Islet of Langerhans (tissue), 1 donor: ENCODE measurements around the gene LSP1.

Experiments
- FAIRE-seq: peaks from one replicate; lab custom pipeline; 2011; peaks lifted over from hg19 to GRCh38; lab: Jason Lieb, UNC

Gene LSP1

DNA sequence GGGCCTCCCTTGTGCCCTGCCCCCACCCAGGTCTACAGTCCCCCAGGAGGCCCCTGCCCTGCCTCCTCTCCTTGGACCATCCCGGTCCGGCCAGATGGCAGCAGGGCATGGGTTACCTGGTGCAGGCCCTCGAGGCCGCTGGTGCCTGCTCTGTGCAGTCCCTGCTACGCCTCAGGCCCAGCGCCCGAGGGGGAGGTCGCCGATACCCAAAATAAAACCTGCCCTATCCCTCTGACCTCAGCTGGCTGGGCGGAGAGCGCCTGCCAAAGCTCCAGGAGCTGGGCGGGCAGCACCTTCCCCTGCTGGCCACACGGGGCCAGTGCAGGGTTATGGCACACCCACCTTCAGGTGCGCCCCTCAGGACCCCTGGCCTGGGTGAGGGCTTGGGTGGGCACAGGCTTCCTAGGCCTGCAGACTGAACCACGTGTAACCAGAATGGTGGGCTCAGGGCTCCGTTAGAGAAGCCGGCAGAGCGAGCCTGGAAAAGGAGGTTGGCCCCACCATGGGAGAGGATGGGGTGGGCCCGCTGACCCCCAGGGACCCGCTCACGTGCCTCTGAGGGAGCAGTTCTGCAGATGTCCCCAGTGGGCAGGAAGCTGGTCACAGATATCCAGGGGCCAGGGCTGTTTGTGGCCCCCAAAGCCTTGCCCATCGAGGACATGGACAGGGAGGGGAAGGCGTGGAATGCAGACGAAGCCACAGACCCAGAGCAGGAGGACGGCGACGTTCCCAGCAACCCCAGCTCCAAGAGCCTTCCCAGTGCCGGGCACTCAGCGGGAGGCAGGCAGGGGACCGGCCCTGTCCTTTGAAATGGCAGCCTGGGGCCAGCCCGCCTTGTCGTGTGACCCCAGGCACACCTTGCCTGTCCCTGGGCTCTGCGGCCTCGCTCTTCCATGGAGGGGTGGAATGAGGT is 64.9 kb downstream of the LSP1 start:
- FAIRE-seq, result no peak

DNA sequence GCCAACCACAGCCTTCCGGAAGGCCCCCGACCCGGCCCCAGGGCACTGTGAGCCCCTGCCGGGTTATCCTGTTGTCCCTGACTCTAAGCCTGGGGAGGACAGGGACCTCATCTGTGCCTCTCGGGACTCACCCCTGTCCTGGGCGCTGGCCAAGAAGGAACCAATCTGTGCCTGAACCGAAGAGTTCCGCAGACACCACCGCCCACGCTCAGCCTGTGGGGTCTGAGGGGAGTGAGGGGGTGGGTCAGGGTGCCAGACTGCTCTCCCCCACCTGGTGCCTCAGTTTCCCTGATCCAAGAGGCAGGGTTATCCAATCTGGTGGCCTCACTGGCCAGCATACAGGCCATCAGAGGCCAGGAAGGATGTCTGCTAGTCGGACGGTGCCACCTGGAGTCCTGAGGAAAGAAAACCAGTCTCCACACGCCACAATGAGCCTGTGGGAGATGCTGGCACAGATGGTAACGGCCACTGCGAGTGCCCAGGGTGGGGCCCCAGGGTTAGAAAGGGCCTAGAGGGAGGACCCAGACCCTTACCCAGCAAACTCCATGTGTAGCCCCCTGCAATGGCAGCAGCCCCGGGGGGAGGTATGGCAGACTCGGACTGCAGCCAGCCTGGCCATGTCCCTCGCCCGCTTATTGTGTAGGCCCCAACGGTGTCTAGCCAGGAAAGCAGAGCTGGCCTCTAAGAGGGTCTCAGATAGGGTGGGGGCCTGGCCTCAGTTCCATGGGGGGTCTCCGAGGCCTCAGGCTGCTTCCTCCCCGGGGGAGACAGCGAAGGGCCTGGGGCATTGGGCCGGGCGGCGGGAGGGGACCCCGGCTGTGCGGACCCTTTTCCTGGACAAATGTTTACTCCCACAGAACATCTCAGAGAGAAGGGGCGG is 65.8 kb downstream of the LSP1 start:
- FAIRE-seq, result no peak

DNA sequence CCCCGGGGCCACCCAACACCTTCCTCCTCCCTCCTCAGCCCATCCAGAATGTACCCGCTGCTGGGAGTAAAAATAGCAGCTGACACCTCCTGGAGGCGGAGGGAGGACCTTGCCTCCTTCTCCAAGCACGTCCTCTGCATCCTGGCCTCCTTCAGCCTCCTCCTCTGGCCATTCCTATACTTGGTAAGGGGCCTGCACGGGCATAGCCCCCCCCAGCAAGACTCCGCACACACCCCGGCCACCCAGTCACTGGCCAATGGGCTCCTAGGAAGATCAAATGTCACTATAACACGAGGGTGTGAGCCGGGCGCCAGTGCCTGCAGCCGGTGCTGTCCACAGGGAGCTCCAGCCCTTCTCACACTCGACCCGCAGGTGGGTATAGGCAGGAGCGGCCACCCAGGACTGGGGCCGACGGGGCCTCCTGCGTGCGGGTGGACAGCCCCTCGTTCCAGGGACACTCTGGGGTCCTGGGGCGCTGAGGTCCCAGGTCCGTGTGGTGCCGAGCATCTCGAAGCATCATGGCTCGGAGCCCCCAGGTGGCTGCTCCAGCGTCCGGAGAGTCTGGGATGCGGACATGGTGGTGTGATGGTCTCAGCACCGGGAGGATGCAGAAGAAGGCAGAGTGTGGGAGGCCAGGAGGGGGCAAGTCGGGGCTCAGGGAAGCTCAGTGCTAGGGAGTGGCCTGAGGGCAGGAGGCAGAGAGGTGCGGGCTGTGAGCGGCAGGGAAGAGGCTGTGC is 66.7 kb downstream of the LSP1 start, which contains the start of gene TNNT3:
Gene TNNT3, plus strand, starts transcription at position 313 of the 737 bp plus-strand sequence. CDS start 3,172 bp downstream, outside the sequence.
- FAIRE-seq, result no peak

DNA sequence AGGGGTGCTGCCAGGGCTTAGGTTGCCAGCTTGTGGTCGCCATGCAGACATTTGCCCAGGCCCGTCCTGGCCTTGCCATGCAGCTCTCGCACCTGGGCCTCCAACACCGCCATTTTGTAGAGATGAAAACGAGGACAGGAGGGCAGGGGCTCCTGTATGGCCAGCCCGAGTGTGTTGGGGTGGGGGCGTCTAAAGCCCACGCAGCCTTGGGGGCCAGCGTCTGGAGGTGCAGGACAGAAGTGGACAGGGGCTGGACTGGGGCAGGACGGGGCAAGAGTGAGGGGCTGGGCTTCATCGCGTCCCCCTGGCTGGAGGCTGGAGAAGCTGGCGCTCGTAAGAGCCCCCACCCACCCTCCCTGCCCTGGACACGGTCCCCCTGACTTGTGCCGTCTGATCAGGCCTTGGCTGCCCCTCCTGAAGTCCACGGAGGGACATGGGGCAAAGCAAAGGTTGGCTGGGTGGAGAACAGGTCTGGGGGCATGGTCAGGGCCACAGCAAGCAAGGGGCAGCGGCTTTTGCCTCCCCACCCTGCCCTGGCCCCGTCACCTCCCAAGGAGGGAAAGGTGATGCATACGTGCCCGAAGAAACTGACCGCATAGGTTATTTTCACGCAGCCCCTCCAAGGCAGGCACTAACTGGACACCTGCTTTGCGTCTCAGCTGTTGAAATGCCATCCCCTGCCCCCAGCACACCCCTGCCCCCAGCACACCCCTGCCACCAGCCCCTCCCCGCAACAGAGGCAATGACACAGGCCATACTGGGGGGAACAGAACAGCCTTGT is 67.4 kb downstream of the LSP1 start:
- no peak for FAIRE-seq

DNA sequence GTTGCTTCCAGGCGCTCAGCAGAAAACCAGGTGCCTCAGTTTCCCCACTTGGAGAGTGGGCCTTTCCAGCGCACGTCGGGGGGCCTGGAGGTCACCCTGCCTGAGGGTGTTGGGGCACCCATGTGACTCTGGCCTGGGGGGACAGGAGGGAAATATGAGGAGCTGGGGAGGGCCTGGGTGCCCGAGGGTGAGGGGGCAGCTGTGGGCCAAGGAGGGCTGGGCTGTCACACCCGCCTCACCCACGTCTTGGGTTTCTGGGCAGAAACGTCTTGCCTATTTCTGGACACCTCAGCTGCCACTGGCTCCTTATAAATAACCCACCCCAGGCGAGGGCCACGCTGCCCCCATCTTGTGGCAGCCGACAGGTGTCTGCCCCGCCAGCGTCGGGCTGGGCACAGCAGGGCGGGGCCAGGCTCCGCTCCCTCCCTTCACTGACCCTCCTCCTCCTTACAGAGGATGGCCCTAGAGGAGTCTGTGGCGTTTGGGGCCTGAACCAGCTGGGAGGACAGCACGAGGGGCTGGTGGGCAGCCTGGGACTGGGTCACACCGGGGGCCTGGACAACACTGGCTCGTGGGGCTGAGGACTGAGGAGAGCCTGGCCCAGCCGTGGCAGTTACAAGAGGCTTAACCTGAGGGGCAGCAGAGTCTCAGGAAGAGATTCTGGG is 68.2 kb downstream of the LSP1 start:
- FAIRE-seq, result no peak

DNA sequence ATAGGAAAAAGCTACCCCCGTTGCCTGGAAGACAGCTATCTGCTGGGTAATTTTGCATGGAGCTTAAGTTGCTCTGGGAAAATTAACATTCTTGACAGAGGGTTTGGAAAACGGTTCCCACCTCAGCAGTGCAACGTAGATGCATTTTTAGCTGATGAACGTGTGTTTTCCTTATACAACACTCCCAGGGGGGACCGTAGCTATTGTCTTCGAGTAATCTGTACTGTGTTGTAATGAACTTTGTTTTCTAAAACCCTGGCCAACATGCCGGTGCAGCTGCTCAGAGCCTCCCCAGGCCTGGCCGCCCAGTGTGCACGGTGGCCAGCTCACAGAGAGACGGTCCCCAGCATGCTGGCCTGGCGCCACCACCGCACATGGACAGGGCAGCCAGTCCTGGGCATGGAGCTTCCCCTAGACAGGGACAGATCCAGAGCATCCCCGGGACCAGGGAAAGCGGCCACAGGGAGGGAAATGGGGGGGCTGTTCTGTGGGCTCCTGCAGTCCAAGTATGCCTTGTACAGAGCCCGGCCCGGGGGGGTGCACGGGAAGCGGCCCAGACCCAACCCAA is 68.8 kb downstream of the LSP1 start:
- FAIRE-seq, result no peak

DNA sequence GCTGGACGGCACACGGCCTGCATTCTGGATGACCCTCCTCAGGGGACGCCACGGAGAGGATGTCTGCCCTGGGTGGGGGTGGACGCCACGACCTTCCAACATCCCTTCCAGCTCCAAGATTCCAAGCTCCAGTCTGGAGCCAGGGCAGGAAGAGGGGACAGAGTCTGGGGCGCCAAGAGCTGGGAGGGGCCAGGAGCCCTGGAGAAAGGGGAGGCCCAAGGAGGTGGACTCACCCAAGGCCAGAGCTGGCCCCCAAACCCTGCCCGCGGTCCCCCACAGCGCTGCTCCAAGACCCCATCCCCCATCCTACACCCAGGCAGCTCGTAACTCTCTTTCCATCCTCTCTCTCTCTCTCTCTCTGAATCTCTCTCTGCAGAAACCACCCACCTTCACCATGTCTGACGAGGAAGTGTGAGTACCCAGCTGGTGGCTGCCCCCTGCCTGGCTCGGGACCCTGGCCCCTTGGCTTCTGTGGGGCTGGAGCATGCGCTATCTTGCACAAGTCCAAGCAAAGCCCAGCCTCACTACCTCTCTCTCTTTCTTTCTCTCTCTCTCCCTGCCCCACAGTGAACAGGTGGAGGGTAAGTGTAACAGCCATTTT is 69.7 kb downstream of the LSP1 start:
- no peak for FAIRE-seq

DNA sequence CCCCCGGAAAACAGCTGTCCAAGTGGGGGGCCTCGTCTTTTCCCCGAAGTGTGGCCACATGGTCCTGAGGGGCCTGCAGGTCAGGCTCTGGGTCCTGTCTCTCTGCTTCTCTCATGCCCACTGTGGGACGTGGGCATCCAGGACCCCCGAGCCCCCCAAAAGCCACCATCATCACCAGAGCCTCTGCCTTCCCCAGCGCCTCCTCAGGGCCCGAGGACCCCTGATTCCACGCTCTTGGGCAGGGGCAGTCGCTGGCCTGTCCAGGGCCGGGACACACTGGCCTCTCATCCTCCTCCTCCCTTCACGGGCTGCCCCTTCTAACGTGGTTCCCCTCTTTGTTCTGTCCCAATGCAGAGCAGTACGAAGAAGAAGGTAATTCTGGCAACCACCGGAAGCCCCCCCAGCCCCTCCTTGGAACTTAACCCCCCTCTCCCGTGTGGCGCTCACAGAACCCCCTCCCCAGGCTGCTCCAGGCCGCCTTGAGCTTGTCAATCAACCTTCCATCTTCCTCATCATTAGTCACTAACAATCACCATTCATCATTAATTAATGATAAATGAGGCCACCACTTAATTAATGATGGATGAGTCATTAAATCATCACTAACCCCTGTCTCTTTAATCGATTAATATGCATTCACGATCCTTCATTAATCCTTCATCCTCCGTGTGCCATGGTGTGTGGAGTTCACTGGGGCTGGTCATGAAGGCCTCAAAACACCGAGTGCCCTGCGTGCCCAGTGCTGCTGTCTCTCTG is 70.5 kb downstream of the LSP1 start:
- no peak for FAIRE-seq

DNA sequence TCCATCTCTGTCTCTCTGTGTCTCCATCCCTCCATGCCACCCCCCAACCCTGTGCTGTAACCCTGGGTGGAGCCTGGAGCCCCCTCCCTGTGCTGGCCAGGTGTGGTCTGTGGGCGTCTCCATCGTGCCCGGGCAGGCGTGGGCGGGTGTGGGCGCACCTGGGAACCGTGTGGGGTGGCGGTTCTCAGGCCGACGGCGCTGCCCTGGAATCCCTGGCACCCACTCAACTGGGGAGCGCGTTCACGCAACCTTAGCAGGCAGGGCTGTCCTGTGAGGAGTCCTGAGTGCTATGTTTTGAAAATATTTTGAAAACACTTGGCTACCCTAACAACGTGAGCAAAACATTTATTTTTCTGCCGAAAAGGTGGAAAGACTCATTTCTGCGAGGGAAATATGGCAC is 71.3 kb downstream of the LSP1 start:
- FAIRE-seq, result no peak

DNA sequence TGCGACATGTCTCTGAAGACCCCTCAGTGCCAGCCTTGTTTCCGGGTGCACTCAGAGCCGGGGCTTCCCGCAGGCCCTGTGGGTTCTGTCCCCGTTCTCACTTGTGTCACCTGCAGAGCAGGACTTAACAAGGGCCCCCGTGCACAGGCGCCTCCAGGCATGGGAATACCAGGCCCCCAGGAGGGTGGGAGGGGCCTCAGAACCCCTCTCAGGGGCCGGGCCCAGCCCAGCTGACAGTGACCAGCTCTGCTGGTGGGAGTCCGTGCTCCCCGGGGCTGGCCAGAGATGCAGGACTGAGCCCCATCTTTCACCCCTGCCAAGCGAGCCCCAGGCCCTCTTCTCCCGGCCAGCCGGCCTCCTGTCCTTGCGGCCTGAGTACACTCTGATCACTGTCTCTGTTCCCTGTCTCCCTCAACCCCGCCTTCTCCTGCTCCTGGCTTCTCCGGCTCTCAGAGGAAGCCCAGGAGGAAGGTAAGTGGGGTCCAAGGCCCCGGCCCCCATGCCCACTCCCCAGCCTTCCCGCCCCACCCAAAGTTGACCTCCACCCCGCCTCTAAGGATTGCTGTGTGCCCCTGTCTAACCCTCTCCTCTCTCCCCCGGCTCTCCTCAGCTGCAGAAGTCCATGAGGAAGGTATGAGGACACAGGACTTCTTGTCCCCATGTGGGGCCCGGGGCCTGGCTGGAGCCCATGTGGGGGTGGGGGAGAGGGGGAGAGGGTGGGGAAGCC is 71.9 kb downstream of the LSP1 start:
- FAIRE-seq, result no peak

DNA sequence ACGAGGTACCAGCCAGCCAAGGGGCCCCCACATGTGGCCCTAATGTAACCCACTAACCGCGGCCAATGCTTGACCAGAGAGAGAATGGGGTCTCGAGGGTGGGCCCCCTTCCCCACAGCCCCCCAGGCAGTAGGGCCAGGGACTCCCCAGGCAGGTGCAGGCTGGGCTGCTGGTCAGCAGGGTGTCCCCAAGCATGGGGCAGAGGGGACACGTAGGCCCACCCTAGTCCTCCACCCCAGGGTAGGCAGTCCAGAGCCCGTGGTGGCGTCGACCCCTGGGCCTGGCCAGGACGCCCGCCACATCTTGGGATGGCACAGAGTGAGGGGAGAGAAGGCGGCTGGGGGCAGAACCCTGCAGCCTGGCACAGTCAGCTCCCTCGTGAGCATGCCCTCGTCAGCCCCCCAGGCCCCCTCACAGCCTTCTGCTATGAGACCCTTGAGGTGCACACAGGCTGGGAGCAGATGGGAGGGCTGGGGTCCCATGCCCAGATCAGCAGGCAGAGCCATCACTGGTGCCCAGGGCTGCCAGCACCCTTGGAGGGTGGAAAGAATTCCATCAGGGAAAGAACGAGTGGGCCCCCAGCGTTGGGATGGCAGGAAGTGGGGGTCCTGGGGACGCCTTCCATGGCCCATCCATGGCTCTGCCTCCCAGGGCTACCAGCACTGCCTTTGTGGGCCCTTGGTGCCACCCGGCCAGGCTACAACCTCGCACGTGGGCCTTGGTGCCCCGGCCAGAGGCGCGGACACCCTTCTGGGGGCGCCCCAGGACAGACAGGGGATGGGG is 72.7 kb downstream of the LSP1 start:
- FAIRE-seq, result no peak

DNA sequence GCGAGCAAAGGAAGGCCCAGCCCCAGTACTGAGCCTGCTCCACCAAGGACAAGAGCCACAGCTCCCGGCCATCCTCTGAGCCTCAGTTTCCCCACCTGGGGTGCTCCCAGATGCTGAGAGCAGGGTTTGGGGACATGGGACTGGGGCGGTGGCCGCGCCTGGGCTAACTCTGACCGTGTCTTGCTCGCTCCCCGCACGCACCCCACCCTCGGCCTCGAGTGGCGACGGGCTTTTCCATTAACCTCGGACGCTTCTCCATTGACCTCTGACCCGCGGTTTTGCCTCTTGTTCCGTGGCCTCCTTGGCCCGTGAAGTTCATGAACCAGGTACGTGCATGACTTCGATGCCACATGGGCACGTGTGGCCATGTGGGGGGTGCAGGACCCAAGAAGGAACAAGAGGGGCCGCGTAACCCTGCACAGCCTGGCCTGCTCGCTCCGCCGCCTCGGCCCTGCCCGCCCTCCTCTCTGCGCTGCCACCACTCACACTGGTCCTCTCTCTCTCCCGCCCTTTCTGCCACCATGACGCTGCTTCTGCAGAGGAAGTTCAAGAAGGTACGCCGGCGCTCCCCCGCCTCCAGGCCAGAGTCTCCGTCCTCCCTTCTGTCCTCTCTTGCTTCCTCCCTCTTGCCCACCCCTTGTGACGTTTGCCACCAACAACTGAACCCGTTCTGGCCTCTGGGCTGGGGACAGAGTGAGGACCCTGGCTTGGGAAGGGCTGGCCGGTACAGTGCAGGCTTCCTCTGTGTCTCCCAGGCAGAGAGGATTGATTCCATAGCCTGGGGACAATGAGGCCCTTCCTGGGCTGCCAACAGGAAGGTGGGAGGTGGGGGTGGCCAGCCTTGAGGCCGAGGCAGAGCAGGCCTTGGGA is 73.5 kb downstream of the LSP1 start:
- no peak for FAIRE-seq

DNA sequence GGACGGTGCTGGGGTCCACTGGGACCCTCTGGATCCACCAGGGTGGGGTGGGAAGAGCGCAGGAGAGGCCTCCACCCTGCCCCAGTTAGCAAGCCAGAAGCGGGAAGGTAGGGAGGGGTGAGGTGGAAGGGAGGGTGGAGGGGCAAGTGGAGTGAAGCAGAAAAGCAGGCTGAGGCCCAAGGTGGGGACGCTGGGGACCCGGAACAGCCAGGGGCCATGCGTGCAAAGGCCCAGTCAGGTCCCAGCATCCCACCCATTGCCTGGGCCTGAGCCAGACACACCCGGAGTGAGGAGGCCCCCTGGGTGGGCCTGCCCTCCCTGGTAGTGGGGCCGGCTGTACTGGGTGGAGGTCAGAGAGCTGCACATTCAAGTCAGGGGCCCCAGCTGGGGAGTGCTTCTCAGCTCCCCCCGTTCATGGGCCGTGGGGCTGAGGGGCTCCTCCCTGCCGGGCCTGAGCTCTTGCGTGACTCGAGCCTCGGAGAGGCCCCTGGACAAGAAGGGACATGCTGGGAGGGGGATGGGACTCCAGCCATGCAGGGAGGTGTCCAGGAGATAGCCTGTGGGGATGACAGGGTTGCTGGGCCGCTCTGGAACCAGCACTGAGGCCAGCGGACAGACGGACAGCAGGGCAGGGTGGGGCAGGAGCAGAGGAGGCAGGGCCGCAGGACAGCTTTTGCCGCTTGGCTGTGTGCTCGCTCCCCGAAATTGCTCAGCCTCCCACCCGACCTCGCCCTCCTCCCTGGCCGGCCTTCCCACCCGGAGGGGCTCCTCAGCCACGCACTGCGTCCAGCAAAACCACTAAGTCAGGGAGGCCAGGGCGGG is 74.4 kb downstream of the LSP1 start:
- FAIRE-seq, result no peak

DNA sequence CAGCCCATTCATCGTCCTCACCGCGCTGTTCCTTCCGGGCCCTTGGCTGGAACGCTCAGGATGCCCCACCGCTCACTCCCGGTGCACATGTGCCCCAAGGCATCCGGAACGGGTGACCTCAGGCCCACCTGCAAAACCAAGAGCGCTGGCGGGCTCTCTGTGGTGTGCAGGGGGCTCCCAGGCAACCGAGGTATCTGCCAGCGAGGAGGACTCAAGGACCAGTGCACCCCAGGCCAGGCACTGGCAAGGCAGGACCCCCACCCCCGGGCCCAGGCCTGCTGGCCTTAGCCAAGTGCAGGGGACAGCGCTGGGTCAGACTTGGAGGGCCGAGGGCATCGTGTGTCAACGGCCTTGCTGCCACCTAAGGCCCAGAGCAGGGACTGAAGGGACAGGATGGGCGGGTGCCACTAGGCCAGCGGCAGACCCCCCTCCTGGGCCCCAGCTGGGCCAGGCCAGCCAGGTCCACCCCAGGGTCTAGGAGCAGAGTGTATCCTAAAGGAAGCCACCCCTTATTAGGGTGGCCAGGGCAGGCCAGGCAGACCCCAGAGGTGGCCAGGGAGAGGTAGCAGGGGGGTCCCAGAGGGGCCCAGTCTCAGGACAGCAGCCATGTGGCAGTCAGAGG is 75.1 kb downstream of the LSP1 start:
- FAIRE-seq, result no peak

DNA sequence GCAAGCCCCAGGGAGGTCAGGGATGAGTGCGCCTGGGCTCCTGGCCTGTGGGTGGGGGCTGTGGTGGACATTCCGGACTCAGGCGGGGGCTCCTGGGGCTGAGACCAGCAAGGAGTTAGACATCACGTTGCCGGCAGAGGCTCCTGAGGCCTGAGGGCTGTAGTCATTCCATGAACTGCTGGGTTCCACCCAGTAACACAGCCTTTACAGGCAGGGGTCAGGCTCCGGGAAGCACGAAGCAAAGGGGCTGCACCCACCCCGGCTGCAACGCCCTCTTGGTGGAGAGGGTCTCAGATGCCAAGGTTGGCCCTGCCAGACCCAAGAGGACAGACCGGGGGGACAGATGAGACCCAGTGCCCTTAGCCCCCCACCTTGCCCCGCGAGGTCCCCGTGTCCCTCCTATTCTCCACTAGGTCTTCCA is 75.6 kb downstream of the LSP1 start:
- FAIRE-seq, result no peak
